ENCODE measurements around the gene TBX1. TPM values are rescaled to one million over a fixed set of nuclear protein-coding genes. Genes with fewer than 3 reads are reported as not detected.

Gene TBX1
- total and polyA plus RNA-seq, 2 of the 8 experiments (the other 6 are each of a cell fraction or from before 2014, with no cell fraction given): 0.28 TPM; not detected in 1

DNA sequence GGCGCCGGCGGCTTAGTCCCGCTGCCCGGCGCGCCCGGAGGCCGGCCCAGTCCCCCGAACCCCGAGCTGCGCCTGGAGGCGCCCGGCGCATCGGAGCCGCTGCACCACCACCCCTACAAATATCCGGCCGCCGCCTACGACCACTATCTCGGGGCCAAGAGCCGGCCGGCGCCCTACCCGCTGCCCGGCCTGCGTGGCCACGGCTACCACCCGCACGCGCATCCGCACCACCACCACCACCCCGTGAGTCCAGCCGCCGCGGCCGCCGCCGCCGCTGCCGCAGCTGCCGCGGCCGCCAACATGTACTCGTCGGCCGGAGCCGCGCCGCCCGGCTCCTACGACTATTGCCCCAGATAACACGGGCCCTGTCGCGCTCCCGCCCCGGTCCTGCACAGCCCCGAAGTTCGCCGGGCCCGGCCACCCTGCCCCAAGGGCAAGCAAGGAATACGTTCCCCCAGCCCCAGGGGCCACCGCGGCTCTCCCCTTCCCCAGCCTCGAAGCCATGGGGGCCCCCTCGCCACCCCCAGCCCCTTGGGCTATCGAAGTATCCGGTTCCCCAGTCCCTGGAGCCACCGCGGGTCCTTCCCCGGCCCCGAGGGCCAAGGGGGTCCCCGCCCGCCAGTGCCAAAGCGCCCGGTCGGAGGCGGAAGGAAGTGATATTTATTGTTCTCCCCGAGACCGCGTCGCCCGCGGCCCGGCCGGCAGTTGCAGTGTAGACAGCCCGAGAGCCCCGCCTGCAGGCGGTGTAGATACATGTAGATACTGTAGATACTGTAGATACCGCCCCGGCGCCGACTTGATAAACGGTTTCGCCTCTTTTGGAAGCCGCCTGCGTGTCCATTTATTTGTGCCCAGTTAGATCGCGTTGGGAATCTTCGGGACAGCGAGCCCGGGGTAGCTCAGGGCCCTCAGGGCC lies 6.2 kb downstream of the TBX1 start (continued):
- TF ChIP-seq SUZ12 (IDR thresholded peaks at IDR 0.05; ENCODE audit: low read length): peak; percentile 95
- TF ChIP-seq POU5F1 (IDR thresholded peaks at IDR 0.05; ENCODE audit: low read depth, low read length): no peak
- no peak for TF ChIP-seq CHD1 (IDR thresholded peaks at IDR 0.05; ENCODE audit: low read depth, low read length)
- peak; percentile 88 for TF ChIP-seq RNF2 (IDR thresholded peaks at IDR 0.05; ENCODE audit: borderline replicate concordance, low read depth, low read length, missing control alignments, poor library complexity, severe bottlenecking)
- TF ChIP-seq TCF12 (IDR thresholded peaks at IDR 0.05; ENCODE audit: low read depth, low read length): no peak
- peak; percentile 96 for TF ChIP-seq EZH2 (IDR thresholded peaks at IDR 0.05; ENCODE audit: low read depth, low read length, severe bottlenecking)
